Upper lobe of right lung (tissue), 1 donor: ENCODE measurements around the gene BRSK2. TPM values are rescaled to one million over a fixed set of nuclear protein-coding genes. Genes with fewer than 3 reads are reported as not detected.

Experiments used
- ATAC-seq: fragments of 200-7000 bp; cut with Tn5 transposase; one replicate; pipeline ENCODE4 v1.9.1; 2020; ENCODE audit warnings: mild to moderate bottlenecking, moderate library complexity
- DNase-seq: peaks from one replicate; pipeline ENCODE4 v3.0.0-alpha.2; 2020
- H3K27ac ChIP-seq: fragments of 200-600 bp; one replicate; pipeline ENCODE4 v1.8.0; 2022
- H3K27me3 ChIP-seq: fragments of 200-600 bp; one replicate; pipeline ENCODE4 v1.8.0; 2022; ENCODE audit warnings: mild to moderate bottlenecking
- H3K36me3 ChIP-seq: fragments of 200-600 bp; one replicate; pipeline ENCODE4 v1.8.0; 2022
- H3K4me1 ChIP-seq: fragments of 200-600 bp; one replicate; pipeline ENCODE4 v1.8.0; 2022
- H3K4me3 ChIP-seq: fragments of 200-600 bp; one replicate; pipeline ENCODE4 v1.8.0; 2022; ENCODE audit warnings: mild to moderate bottlenecking
- H3K9me3 ChIP-seq: fragments of 200-600 bp; one replicate; pipeline ENCODE4 v1.8.0; 2022
- intact Hi-C: fragments of 100-400 bp; cut with DNase I; formaldehyde crosslinking; loops from one replicate; pipeline ENCODE4 v1.11.0; 2022
- total RNA-seq: library from RNA; stranded (reverse); fragmentation: NEBNext Ultra II Directional; extraction: Animal tissue kit (Norgen Biotek cat#: 25700); gene quantifications from one replicate; pipeline ENCODE4 v1.2.1, GENCODE V29; 2021
- TF ChIP-seq, protein P1 (sequence below): fragments of 200-600 bp; IDR thresholded peaks from one replicate; pipeline ENCODE4 v1.8.0; 2022; ENCODE audit warnings: antibody characterized with exemption
- donor health status: DM: no; HTN: yes; CAD: no; lungs with severe emphysema.

Gene BRSK2
- total RNA-seq, 1 donor from 2014 or later = 0.26 TPM

DNA sequence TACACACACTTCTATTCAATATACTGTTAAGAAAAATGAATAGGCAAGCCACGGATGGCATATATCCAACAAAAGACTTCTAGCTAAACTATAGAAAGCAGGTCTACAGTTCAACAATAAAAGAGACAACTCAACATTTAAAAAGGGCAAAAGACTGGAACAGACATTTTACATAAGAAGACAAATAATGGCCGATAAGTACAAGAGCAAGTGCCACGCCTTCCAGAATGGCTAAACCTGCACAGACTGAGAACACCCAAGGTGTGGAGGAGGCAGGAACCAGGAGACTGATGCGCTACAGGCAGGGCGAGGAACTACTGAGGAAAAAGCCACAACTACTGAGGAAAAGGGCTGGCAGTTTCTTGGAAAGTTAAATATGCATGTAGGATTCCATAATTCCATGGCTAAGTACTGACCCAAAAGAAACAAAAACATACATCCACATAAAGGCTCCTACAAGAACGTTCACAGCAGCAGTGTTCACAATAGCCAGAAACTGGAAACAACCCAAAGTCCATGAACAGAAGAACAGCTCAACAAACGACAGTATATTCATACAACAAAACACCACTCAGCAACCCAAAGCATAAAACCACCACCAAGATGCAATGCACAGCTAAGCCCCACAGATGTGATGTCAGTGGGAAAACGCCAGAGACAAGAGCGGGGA is 106.5 kb downstream of the BRSK2 start:
- H3K4me1 ChIP-seq = peaks cover 15% of the 10 kb centered on the region
- no peaks in the 10 kb centered on the region for H3K9me3 ChIP-seq
- TF ChIP-seq, protein P1, sequence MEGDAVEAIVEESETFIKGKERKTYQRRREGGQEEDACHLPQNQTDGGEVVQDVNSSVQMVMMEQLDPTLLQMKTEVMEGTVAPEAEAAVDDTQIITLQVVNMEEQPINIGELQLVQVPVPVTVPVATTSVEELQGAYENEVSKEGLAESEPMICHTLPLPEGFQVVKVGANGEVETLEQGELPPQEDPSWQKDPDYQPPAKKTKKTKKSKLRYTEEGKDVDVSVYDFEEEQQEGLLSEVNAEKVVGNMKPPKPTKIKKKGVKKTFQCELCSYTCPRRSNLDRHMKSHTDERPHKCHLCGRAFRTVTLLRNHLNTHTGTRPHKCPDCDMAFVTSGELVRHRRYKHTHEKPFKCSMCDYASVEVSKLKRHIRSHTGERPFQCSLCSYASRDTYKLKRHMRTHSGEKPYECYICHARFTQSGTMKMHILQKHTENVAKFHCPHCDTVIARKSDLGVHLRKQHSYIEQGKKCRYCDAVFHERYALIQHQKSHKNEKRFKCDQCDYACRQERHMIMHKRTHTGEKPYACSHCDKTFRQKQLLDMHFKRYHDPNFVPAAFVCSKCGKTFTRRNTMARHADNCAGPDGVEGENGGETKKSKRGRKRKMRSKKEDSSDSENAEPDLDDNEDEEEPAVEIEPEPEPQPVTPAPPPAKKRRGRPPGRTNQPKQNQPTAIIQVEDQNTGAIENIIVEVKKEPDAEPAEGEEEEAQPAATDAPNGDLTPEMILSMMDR = no peak
- intact Hi-C loops = no loop called here
- H3K4me3 ChIP-seq = no peak overlapping the region
- no peak overlapping the region for H3K27ac ChIP-seq
- H3K36me3 ChIP-seq = no peaks in the 10 kb centered on the region
- DNase-seq (peak; percentile 15), ATAC-seq (no peak)
- H3K27me3 ChIP-seq = no peaks in the 10 kb centered on the region

DNA sequence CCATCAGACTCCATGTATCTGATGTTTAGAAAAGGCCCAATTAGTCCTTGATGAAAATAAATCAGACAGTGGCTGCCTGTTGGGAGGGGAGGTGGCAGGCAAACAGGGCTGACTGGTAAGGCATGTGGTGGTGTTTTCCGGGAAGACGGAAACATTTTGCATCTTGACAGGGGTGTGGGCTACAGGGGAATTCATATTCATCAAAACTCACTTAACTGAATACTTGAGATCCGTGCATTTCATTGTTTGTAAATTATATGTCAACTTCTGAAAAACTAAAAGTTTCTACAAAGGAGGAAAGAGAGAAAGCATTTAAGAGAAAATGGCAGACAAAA is 107.0 kb downstream of the BRSK2 start:
- intact Hi-C loops = no loop called here
- H3K4me3 ChIP-seq = no peak overlapping the region
- no peaks in the 10 kb centered on the region for H3K27me3 ChIP-seq
- ATAC-seq = no peak
- H3K36me3 ChIP-seq = no peaks in the 10 kb centered on the region
- H3K27ac ChIP-seq = no peak overlapping the region
- DNase-seq = no peak
- H3K4me1 ChIP-seq = peaks cover 15% of the 10 kb centered on the region
- TF ChIP-seq, protein P1 = no peak
- no peaks in the 10 kb centered on the region for H3K9me3 ChIP-seq

DNA sequence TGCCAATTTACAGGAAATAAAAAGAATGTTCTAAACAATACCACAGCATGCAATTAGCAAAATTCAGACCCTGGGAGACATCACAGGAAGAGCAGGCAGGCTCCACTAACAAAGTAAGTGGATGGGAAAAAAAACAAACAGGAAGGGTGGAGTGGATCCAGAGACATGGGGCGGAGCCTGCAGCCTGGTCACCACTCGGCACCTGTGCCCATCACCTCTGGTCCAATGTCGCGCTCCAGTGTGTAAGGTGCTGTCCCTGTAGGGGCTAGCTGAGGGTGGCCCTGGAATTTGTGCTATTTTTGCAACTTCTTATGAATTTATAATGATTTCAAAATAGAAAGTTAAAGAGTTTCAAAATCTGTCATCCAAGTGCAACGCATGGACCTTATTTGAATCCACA is 107.9 kb downstream of the BRSK2 start:
- H3K4me1 ChIP-seq = peaks cover 15% of the 10 kb centered on the region
- H3K36me3 ChIP-seq = no peaks in the 10 kb centered on the region
- no peak overlapping the region for H3K27ac ChIP-seq
- intact Hi-C loops = no loop called here
- no peaks in the 10 kb centered on the region for H3K27me3 ChIP-seq
- DNase-seq (no peak), ATAC-seq (no peak)
- TF ChIP-seq, protein P1 = no peak
- H3K9me3 ChIP-seq = no peaks in the 10 kb centered on the region
- H3K4me3 ChIP-seq = no peak overlapping the region

DNA sequence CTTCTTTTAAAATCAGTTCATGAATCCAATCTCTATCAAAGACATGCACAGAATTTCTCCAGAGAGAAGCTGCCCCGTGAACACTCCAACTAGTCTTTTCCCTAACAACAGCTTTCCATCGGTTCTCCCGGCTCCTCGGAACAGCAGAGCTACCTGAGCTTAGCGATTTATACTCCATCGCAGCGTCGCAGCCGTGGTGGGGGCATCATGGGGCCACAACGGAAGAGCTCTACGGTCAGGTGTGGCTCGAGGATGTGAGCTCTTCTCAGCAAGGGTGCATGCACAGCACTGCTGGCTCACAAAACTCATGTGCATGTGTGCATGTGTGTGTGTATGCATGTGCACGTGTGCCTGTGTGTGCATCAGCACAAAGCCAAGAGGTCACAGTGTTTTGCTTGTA is 108.5 kb downstream of the BRSK2 start:
- no peaks in the 10 kb centered on the region for H3K36me3 ChIP-seq
- TF ChIP-seq, protein P1 = no peak
- intact Hi-C loops = no loop called here
- no peaks in the 10 kb centered on the region for H3K27me3 ChIP-seq
- no peaks in the 10 kb centered on the region for H3K9me3 ChIP-seq
- H3K27ac ChIP-seq = no peak overlapping the region
- ATAC-seq (no peak), DNase-seq (peak; percentile 35)
- no peak overlapping the region for H3K4me3 ChIP-seq
- peaks cover 18% of the 10 kb centered on the region for H3K4me1 ChIP-seq

DNA sequence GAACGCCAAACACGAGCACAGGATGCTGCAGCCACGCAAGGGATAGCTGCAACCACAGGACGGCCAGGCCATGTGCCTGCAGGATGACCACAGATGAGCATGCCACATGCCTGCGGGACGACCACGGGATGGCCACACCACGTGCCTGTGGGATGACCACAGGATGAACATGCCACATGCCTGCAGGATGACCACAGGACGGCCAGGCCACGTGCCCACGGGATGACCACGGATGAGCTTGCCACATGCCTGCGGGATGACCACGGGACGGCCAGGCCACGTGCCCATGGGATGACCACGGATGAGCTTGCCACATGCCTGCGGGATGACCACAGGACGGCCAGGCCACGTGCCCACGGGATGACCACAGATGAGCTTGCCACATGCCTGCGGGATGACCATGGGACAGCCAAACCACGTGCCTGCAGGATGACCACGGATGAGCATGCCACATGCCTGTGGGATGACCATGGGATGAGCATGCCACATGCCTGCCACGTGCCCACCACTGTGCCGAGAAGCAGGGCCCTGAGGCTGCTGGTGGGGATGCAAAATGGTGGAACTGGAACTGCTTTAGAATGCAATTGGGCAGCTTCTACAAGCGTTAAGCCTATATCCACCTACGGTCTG is 109.6 kb downstream of the BRSK2 start:
- TF ChIP-seq, protein P1 = no peak
- intact Hi-C loops = no loop called here
- ATAC-seq (no peak), DNase-seq (peak; percentile 64)
- no peaks in the 10 kb centered on the region for H3K27me3 ChIP-seq
- no peak overlapping the region for H3K4me3 ChIP-seq
- H3K4me1 ChIP-seq = peaks cover 21% of the 10 kb centered on the region
- no peaks in the 10 kb centered on the region for H3K9me3 ChIP-seq
- no peaks in the 10 kb centered on the region for H3K36me3 ChIP-seq
- no peak overlapping the region for H3K27ac ChIP-seq
